ENCODE results near the gene SESN3.

GRCh38 chr11:95138448-95138847, 92.6 kb downstream of the SESN3 start:
- TF ChIP-seq POLR2A (IDR thresholded peaks at IDR 0.05) (no peak), CTCF (IDR thresholded peaks at IDR 0.05) (no peak)
